Skeletal muscle tissue (tissue), 5 donors: ENCODE data around the gene POTEM. TPM values are rescaled to one million over a fixed set of nuclear protein-coding genes. Genes with fewer than 3 reads are reported as not detected.
"Not testable (repeated sequence)": the region's sequence is repeated elsewhere in the genome, so short reads cannot be mapped to it uniquely, and the experiment has no call there.

Experiments used
- H3K27ac ChIP-seq: one replicate; pipeline ENCODE4 v1.7.0; 2013; ENCODE audit warnings: mild to moderate bottlenecking, low read depth, low read length, inconsistent platforms
- H3K27me3 ChIP-seq, 3 donors: one replicate each; pipeline ENCODE4 v1.7.0; 2013; ENCODE audit warnings: low read length in 3 of 3; ENCODE audit not compliant: control insufficient read depth in 3 of 3, insufficient read depth in 3 of 3
- H3K36me3 ChIP-seq, 3 donors: one replicate each; pipeline ENCODE4 v1.7.0; 2013; ENCODE audit warnings: low read length in 3 of 3; ENCODE audit not compliant: control insufficient read depth in 3 of 3, insufficient read depth in 3 of 3
- H3K4me1 ChIP-seq, 3 donors: one replicate each; pipeline ENCODE4 v1.7.0; 2013; ENCODE audit warnings: low read length in 3 of 3, mild to moderate bottlenecking in 3 of 3; ENCODE audit not compliant: control insufficient read depth in 3 of 3, insufficient read depth in 3 of 3
- H3K4me3 ChIP-seq, 3 donors: one replicate each; pipeline ENCODE4 v1.7.0; 2013; ENCODE audit warnings: low read length in 3 of 3
- H3K9ac ChIP-seq, 3 donors: one replicate each; pipeline ENCODE4 v1.7.0; 2013; ENCODE audit warnings: low read length in 3 of 3, mild to moderate bottlenecking in 3 of 3, moderate library complexity in 2 of 3, low read depth in 1 of 3
- H3K9me3 ChIP-seq, 3 donors: one replicate each; pipeline ENCODE4 v1.7.0; 2013; ENCODE audit warnings: low read length in 3 of 3; ENCODE audit not compliant: control insufficient read depth in 3 of 3
- small RNA-seq: library from RNA; depleted of rRNA; stranded (forward); fragments of <200 nt; gene quantifications from one replicate; pipeline ENCODE3, GENCODE V24; 2014
- total RNA-seq: library from RNA; depleted of rRNA; stranded (reverse); fragments of >200 nt; gene quantifications from one replicate; pipeline ENCODE4 v1.2.3, GENCODE V29; 2014
- donor health status: Osteomylitis.

Gene POTEM
- total RNA-seq, 1 donor from 2014 or later = not detected

- not testable (repeated sequence) for H3K9me3 ChIP-seq, H3K4me3 ChIP-seq, H3K27ac ChIP-seq, H3K4me1 ChIP-seq, H3K36me3 ChIP-seq, H3K9ac ChIP-seq, H3K27me3 ChIP-seq
Measured at GRCh38 chr14:19027895-19028294, 60.7 kb downstream of the POTEM start.

- not testable (repeated sequence) for H3K9ac ChIP-seq, H3K4me1 ChIP-seq, H3K9me3 ChIP-seq, H3K27me3 ChIP-seq, H3K36me3 ChIP-seq, H3K4me3 ChIP-seq, H3K27ac ChIP-seq
Measured at GRCh38 chr14:19036811-19037382, 69.7 kb downstream of the POTEM start.

DNA sequence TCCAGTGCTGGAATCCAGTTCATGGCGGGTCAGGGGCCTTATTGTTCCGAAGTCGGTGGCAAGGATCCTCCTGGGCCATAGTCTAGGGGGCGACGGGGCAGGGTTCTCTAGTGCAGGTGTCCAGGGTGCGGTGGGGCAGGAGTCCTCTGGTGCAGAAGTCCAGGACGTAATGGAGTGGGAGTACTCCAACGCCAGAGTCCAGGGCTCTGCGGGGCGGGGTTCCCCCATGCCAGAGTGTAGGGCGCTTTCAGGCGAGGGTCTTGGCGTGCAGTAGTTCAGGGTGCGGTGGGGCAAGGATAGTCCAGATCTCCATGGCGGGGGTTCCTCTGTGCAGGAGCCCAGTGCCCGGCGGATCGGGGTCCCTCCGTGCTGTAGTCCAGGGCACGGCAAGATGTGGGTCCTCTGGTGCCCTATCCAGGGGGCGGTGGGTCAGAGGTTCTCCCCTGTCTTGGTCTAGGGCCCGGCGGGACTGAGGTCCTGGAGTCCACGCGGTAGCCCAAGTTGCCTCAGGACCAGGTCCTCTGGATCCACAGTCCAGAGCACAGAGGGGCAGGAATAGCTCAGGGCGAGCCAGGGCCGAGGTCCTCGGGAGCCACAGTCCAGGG lies 70.9 kb downstream of the POTEM start:
- not testable (repeated sequence) for H3K27ac ChIP-seq, H3K4me3 ChIP-seq

DNA sequence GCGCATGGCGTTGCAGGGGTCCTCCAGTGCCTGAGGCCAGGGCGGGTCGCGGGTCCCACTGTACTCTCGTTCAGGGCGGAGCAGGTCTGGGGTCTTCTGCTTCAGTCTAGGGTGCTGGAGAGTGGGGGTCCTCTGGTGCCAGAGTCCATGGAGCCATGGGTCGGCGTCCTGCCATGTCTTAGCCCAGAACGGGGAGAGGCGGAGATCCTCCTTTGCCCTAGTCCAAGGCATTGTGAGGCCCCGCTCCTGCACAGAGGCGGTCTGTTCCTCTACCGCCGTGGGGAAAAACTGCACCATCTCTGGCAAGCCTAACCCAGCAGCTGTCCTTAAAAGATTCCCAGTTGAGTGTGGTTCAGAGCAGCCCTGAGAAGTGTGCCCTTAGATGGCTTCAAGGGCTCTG lies 71.6 kb downstream of the POTEM start:
- not testable (repeated sequence) for H3K4me3 ChIP-seq, H3K27me3 ChIP-seq, H3K4me1 ChIP-seq, H3K27ac ChIP-seq, H3K36me3 ChIP-seq, H3K9ac ChIP-seq, H3K9me3 ChIP-seq

More for the DNA sequence above, 70.9 kb downstream of the POTEM start:
- not testable (repeated sequence) for H3K27me3 ChIP-seq, H3K4me1 ChIP-seq, H3K36me3 ChIP-seq, H3K9ac ChIP-seq, H3K9me3 ChIP-seq

DNA sequence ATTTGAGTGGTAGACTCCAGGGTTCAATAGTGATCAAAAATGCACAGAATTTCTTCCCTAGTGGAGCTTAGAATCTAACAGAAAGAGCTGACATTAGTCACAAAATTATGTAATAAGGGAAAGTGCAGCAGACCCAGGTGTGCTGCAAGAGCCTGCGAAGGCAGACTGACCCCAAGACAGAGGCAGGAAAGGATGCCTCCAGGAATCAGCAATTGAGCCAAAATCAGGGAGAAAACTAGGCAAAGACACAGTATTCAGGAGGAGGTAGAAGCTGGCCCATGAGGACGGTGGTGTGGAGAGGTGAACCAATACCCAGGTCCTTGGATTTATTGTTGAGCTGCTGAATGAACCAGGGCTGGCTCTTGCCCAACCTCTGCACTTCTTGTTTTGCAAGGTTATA lies 76.2 kb downstream of the POTEM start:
- not testable (repeated sequence) for H3K9me3 ChIP-seq, H3K27me3 ChIP-seq, H3K9ac ChIP-seq, H3K4me3 ChIP-seq, H3K27ac ChIP-seq, H3K4me1 ChIP-seq, H3K36me3 ChIP-seq

Small RNAs within 50 kb of the gene (small RNA-seq; reads per million reads assigned to genes)
- gene RNU6-1239P = not detected
